ENCODE data around the gene KDM6B. TPM values are rescaled to one million over a fixed set of nuclear protein-coding genes. Genes with fewer than 3 reads are reported as not detected.

Gene KDM6B
- total RNA-seq, 2 donors from 2014 or later = 7.5 to 20.1 TPM

- intact Hi-C loops (cut with DNase I) = loop anchor here (5.0 to 10.0 kb wide), 2 partner anchors 33 to 161 kb away; partner anchors contain the start of genes CYB5D1, NAA38 and TMEM88
- Histone ChIP-seq H3K36me3 (replicated peaks in 1 of 2; ENCODE audit: insufficient read depth in 1 of 2, low read depth in 2 of 2) (no peaks in the 10 kb centered on the region), H3K27me3 (no peaks in the 10 kb centered on the region), H3K4me1 (peaks cover 10% of the 10 kb centered on the region), H3K9me3 (no peaks in the 10 kb centered on the region), H3K27ac (no peak overlapping the region), H3K4me3 (no peak overlapping the region)
- no peak for DNase-seq
- no peak for ATAC-seq
- 76 to 83% methylated on average over 9 of the region's 9 CpGs for WGBS, 2 donors
- TF ChIP-seq CTCF (IDR thresholded peaks at IDR 0.05) (no peak), POLR2A (IDR thresholded peaks at IDR 0.05) (no peak)
Observed at GRCh38 chr17:7824021-7824924, 9.7 kb upstream of the KDM6B start.

GRCh38 chr17:7825206-7825990, 8.6 kb upstream of the KDM6B start:
- H3K9me3 ChIP-seq = no peaks in the 10 kb centered on the region
- no peak overlapping the region for H3K27ac ChIP-seq
- TF ChIP-seq CTCF (IDR thresholded peaks at IDR 0.05) (no peak), POLR2A (IDR thresholded peaks at IDR 0.05) (no peak)
- DNase-seq (peak in 1 of 4 donors; percentile 34), ATAC-seq (peak; percentile 39)
- no peaks in the 10 kb centered on the region for H3K27me3 ChIP-seq
- peaks cover 10% of the 10 kb centered on the region for H3K4me1 ChIP-seq
- no peak overlapping the region for H3K4me3 ChIP-seq
- 25 to 26% methylated on average over 12 of the region's 12 CpGs for WGBS, 2 donors
- intact Hi-C loops (cut with DNase I) = loop anchor here (10.0 kb wide), 1 partner anchor 159 kb away; no protein-coding TSS in a partner anchor
- no peaks in the 10 kb centered on the region for H3K36me3 ChIP-seq (replicated peaks in 1 of 2; ENCODE audit: insufficient read depth in 1 of 2, low read depth in 2 of 2)

GRCh38 chr17:7830616-7831015, 3.4 kb upstream of the KDM6B start:
- intact Hi-C loops (cut with DNase I) = no loop called here

GRCh38 chr17:7831233-7831632, 2.8 kb upstream of the KDM6B start:
- H3K4me3 ChIP-seq = no peak overlapping the region
- TF ChIP-seq POLR2A (IDR thresholded peaks at IDR 0.05) = no peak
- TF ChIP-seq CTCF (IDR thresholded peaks at IDR 0.05) = no peak
- no peaks in the 10 kb centered on the region for H3K9me3 ChIP-seq
- peaks cover 8% of the 10 kb centered on the region for H3K4me1 ChIP-seq
- no peaks in the 10 kb centered on the region for H3K27me3 ChIP-seq
- DNase-seq = no peak
- 60 to 62% methylated on average over 6 to 7 of the region's 7 CpGs for WGBS, 2 donors
- no peaks in the 10 kb centered on the region for H3K36me3 ChIP-seq (replicated peaks in 1 of 2; ENCODE audit: insufficient read depth in 1 of 2, low read depth in 2 of 2)
- ATAC-seq = no peak
- H3K27ac ChIP-seq = no peak overlapping the region
- intact Hi-C loops (cut with DNase I) = no loop called here

More at GRCh38 chr17:7830616-7831015, 3.4 kb upstream of the KDM6B start:
- Histone ChIP-seq H3K4me1 (peaks cover 13% of the 10 kb centered on the region), H3K27ac (no peak overlapping the region), H3K9me3 (no peaks in the 10 kb centered on the region), H3K27me3 (no peaks in the 10 kb centered on the region), H3K4me3 (no peak overlapping the region), H3K36me3 (replicated peaks in 1 of 2; ENCODE audit: insufficient read depth in 1 of 2, low read depth in 2 of 2) (no peaks in the 10 kb centered on the region)
- ATAC-seq (no peak), DNase-seq (no peak)
- no peak for TF ChIP-seq POLR2A (IDR thresholded peaks at IDR 0.05)
- TF ChIP-seq CTCF (IDR thresholded peaks at IDR 0.05) = no peak
- 70 to 74% methylated on average over 8 of the region's 8 CpGs for WGBS, 2 donors
